ENCODE measurements around the gene RDH13. TPM values are rescaled to one million over a fixed set of nuclear protein-coding genes. Genes with fewer than 3 reads are reported as not detected.

RDH13 gene
- total and polyA plus RNA-seq, 2 of the 8 experiments (the other 6 are each of a cell fraction or from before 2014, with no cell fraction given): 15.9 to 31.5 TPM

- TF ChIP-seq ASH2L (IDR thresholded peaks at IDR 0.05; ENCODE audit: low read length) (no peak), CTCF (IDR thresholded peaks at IDR 0.05; ENCODE audit: control extremely low read depth in 1 of 3, insufficient read depth in 1 of 3, low read depth in 1 of 3, low read length in 3 of 3) (no peak), E2F6 (IDR thresholded peaks at IDR 0.05) (no peak), BACH1 (IDR thresholded peaks at IDR 0.05; ENCODE audit: low read length) (no peak)
Observed at GRCh38 chr19:55083004-55083850, 20.3 kb upstream of the RDH13 start (continued).
